T47D (cell line): Measurements from ENCODE around the gene ADAM12.

Source experiments
- DNase-seq, 2 experiments: peaks; one replicate each; pipeline versions ENCODE4 v3.0.0 to v3.0.0-alpha.2; 2011 to 2012; ENCODE audit warnings: low read depth in 1 of 2, low spot score in 1 of 2
- JUND ChIP-seq: IDR thresholded peaks from 2 replicates; pipeline ENCODE4 v1.6.1; 2012; ENCODE audit warnings: low read depth
- in situ Hi-C: cut with HindIII; loops from 2 replicates; pipeline ENCODE4 v1.10.0; 2016; ENCODE audit warnings: low sequenced_read_pairs, low pct_unique_long_range_greater_than_20kb

The ADAM12 gene

GRCh38 chr10:126130271-126130710 lies 258.0 kb downstream of the ADAM12 start:
- DNase-seq: no peak
- in situ Hi-C loops: no loop called here
- no peak for TF ChIP-seq JUND

GRCh38 chr10:126129026-126129425 lies 259.3 kb downstream of the ADAM12 start:
- no peak for TF ChIP-seq JUND
- in situ Hi-C loops: no loop called here
- no peak for DNase-seq

GRCh38 chr10:126128581-126128980 lies 259.7 kb downstream of the ADAM12 start:
- in situ Hi-C loops: no loop called here
- TF ChIP-seq JUND: no peak
- no peak for DNase-seq

- no peak for DNase-seq
- in situ Hi-C loops: no loop called here
- TF ChIP-seq JUND: no peak
These were observed 260.7 kb downstream of the ADAM12 start for GRCh38 chr10:126127481-126128029.

GRCh38 chr10:126126866-126127265 lies 261.4 kb downstream of the ADAM12 start:
- in situ Hi-C loops: no loop called here

GRCh38 chr10:126126023-126126422 lies 262.3 kb downstream of the ADAM12 start:
- TF ChIP-seq JUND: no peak
- in situ Hi-C loops: no loop called here
- no peak for DNase-seq

More at GRCh38 chr10:126126866-126127265, 261.4 kb downstream of the ADAM12 start:
- DNase-seq: no peak
- no peak for TF ChIP-seq JUND

GRCh38 chr10:126124668-126125349 lies 263.5 kb downstream of the ADAM12 start:
- no peak for DNase-seq
- no peak for TF ChIP-seq JUND
- in situ Hi-C loops: no loop called here

GRCh38 chr10:126124046-126124445 lies 264.2 kb downstream of the ADAM12 start:
- in situ Hi-C loops: no loop called here
- no peak for DNase-seq
- no peak for TF ChIP-seq JUND

GRCh38 chr10:126123466-126123865 lies 264.8 kb downstream of the ADAM12 start:
- in situ Hi-C loops: no loop called here
- TF ChIP-seq JUND: no peak
- DNase-seq: no peak

GRCh38 chr10:126122881-126123280 lies 265.4 kb downstream of the ADAM12 start:
- in situ Hi-C loops: no loop called here
- DNase-seq: no peak
- TF ChIP-seq JUND: no peak

GRCh38 chr10:126119599-126119998 lies 268.7 kb downstream of the ADAM12 start:
- DNase-seq: no peak
- in situ Hi-C loops: no loop called here
- TF ChIP-seq JUND: no peak

- in situ Hi-C loops: no loop called here
- TF ChIP-seq JUND: no peak
- no peak for DNase-seq
These were observed 269.8 kb downstream of the ADAM12 start for GRCh38 chr10:126118476-126118875.

GRCh38 chr10:126117196-126117595 lies 271.1 kb downstream of the ADAM12 start:
- DNase-seq: no peak
- in situ Hi-C loops: no loop called here
- TF ChIP-seq JUND: no peak

- in situ Hi-C loops: no loop called here
- DNase-seq: no peak
- TF ChIP-seq JUND: no peak
These were observed 272.4 kb downstream of the ADAM12 start for GRCh38 chr10:126115886-126116285.
